ENCODE measurements around the gene COTL1.

The COTL1 gene

GRCh38 chr16:84606081-84606875 lies 11.6 kb downstream of the COTL1 start:
- H3K4me1 Mint-ChIP-seq: peaks cover 86% of the 10 kb centered on the region
- peaks cover 16% of the 10 kb centered on the region for H3K9me3 Mint-ChIP-seq
- peaks cover 68% of the 10 kb centered on the region for H3K36me3 Mint-ChIP-seq (ENCODE audit: low read depth)
- H3K27ac Mint-ChIP-seq: peak overlapping the region; percentile 39
- H3K27me3 Mint-ChIP-seq (ENCODE audit: low read depth, poor library complexity): no peaks in the 10 kb centered on the region
- H3K4me3 Mint-ChIP-seq: no peak overlapping the region
- no peak for DNase-seq
- TF ChIP-seq, protein P1, sequence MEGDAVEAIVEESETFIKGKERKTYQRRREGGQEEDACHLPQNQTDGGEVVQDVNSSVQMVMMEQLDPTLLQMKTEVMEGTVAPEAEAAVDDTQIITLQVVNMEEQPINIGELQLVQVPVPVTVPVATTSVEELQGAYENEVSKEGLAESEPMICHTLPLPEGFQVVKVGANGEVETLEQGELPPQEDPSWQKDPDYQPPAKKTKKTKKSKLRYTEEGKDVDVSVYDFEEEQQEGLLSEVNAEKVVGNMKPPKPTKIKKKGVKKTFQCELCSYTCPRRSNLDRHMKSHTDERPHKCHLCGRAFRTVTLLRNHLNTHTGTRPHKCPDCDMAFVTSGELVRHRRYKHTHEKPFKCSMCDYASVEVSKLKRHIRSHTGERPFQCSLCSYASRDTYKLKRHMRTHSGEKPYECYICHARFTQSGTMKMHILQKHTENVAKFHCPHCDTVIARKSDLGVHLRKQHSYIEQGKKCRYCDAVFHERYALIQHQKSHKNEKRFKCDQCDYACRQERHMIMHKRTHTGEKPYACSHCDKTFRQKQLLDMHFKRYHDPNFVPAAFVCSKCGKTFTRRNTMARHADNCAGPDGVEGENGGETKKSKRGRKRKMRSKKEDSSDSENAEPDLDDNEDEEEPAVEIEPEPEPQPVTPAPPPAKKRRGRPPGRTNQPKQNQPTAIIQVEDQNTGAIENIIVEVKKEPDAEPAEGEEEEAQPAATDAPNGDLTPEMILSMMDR (IDR thresholded peaks at IDR 0.05): no peak

GRCh38 chr16:84605339-84605848 lies 12.5 kb downstream of the COTL1 start:
- TF ChIP-seq, protein P1 (IDR thresholded peaks at IDR 0.05): no peak
- no peak for DNase-seq
- no peaks in the 10 kb centered on the region for H3K27me3 Mint-ChIP-seq (ENCODE audit: low read depth, poor library complexity)
- H3K4me3 Mint-ChIP-seq: no peak overlapping the region
- H3K36me3 Mint-ChIP-seq (ENCODE audit: low read depth): peaks cover 60% of the 10 kb centered on the region
- H3K9me3 Mint-ChIP-seq: peaks cover 16% of the 10 kb centered on the region
- peaks cover 86% of the 10 kb centered on the region for H3K4me1 Mint-ChIP-seq
- peak overlapping the region; percentile 98 for H3K27ac Mint-ChIP-seq

GRCh38 chr16:84604477-84605013 lies 13.3 kb downstream of the COTL1 start:
- TF ChIP-seq, protein P1 (IDR thresholded peaks at IDR 0.05): no peak
- Mint-ChIP-seq H3K4me1 (peaks cover 86% of the 10 kb centered on the region), H3K27me3 (ENCODE audit: low read depth, poor library complexity) (no peaks in the 10 kb centered on the region), H3K4me3 (peak overlapping the region; percentile 72), H3K36me3 (ENCODE audit: low read depth) (peaks cover 51% of the 10 kb centered on the region), H3K27ac (peak overlapping the region; percentile 98), H3K9me3 (peaks cover 16% of the 10 kb centered on the region)
- peak; percentile 51 for DNase-seq

DNA sequence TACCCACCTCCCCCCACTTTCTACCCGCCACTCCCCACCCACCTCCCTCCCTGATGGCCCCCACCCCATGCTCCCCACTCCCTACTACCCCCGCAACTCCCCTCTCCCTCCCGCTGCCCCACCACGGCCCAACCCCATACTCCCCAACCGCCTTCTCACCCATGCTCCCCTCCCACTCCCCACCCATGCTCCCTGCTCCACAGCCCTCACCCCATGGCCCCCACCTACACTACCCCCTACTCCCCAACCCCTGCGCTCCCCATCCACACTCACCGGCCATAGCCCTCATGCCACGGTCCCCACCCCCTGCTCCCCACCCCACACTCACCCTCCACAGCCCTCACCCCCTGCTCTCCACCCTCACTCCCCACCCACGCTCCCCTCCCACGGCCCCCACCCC lies 13.9 kb downstream of the COTL1 start:
- H3K4me3 Mint-ChIP-seq: no peak overlapping the region
- no peak for DNase-seq
- H3K27me3 Mint-ChIP-seq (ENCODE audit: low read depth, poor library complexity): no peaks in the 10 kb centered on the region
- H3K4me1 Mint-ChIP-seq: peaks cover 86% of the 10 kb centered on the region
- H3K36me3 Mint-ChIP-seq (ENCODE audit: low read depth): peaks cover 45% of the 10 kb centered on the region
- H3K27ac Mint-ChIP-seq: peak overlapping the region; percentile 98
- H3K9me3 Mint-ChIP-seq: peaks cover 16% of the 10 kb centered on the region
- TF ChIP-seq, protein P1 (IDR thresholded peaks at IDR 0.05): no peak

DNA sequence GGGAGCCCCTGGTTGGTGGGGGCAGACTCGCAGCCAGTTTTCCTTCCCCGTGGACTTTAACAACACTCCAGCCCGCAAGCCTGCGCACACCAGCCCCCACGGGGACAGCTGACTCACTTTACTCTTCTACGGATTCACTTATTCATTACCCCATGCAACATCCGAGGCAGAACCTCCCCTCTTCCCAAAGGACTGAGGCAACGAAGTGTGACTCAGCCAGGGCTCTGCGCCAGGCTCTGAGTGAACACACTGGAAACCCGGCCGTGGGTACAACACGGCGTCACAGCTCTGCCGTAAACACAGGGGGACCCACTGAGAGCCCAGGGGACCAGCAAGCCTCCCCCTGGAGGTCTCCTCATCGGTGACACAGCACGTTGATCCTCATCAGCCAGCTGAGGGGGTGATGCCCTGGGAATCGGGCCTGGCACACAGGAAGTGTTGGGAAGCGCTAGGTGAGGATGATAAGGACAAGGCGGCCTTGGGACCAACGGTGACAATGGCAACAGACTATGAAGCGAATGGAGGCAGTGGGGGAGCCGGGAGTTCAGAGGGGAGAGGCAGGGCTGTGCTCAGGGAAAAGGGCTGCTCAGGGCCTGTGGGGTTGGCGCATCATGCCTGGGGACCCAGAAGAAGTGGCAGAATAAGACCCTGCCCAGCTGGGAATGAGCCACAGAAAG lies 14.6 kb downstream of the COTL1 start:
- TF ChIP-seq, protein P1 (IDR thresholded peaks at IDR 0.05): no peak
- DNase-seq: no peak
- peaks cover 16% of the 10 kb centered on the region for H3K9me3 Mint-ChIP-seq
- no peaks in the 10 kb centered on the region for H3K27me3 Mint-ChIP-seq (ENCODE audit: low read depth, poor library complexity)
- peaks cover 88% of the 10 kb centered on the region for H3K4me1 Mint-ChIP-seq
- H3K4me3 Mint-ChIP-seq: peak overlapping the region; percentile 55
- peak overlapping the region; percentile 97 for H3K27ac Mint-ChIP-seq
- H3K36me3 Mint-ChIP-seq (ENCODE audit: low read depth): peaks cover 41% of the 10 kb centered on the region
